ENCODE measurements around the gene AP2B1.

AP2B1 gene

DNA sequence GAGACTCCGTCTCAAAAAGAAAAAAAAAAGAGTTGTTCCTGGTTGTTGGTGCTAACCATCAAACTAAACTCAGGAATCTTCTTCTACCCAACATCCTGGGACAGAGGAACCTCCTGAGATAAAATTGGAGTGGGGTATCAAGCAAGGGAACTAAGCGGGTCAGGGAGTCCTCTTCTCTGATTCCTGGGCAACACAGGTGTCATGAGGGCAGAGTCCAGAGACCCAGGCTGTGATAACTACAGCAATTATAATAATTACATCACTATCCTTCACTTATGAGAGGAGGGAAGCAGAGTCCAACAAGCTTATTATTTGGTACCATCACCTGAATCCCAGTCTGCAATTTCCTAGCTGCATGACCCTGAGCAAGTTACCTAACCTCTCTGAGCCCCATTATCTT lies 181.7 kb downstream of the AP2B1 start:
- no peaks in the 10 kb centered on the region; the same call in 1 of the 2 replicates for H3K4me1 ChIP-seq (ENCODE audit: control insufficient read depth, insufficient read depth, low read length)
- H3K36me3 ChIP-seq (ENCODE audit: control insufficient read depth in 2 of 2, insufficient read depth in 1 of 2, low read length in 2 of 2): no peaks in the 10 kb centered on the region
- H3K27ac ChIP-seq (ENCODE audit: extremely low read depth, low read depth, low read length): no peak overlapping the region
- CTCF ChIA-PET: interaction anchor here (0.6 to 6.2 kb wide), 9 partner anchors 14 to 146 kb away, joined by 3 to 53 read pairs (median 4); partner anchors contain the start of gene TAF15
- H3K4me3 ChIP-seq (ENCODE audit: low read depth, low read length): no peak overlapping the region
- TF ChIP-seq ZNF140 (tag by site-specific recombination; IDR thresholded peaks at IDR 0.05) (no peak), ZNF112 (tag by site-specific recombination; IDR thresholded peaks at IDR 0.05) (no peak), ZNF529 (tag by site-specific recombination; IDR thresholded peaks at IDR 0.05; ENCODE audit: insufficient replicate concordance) (no peak), KLF1 (tag by site-specific recombination; IDR thresholded peaks at IDR 0.05) (no peak), ZNF24 (tag by site-specific recombination; IDR thresholded peaks at IDR 0.05) (no peak), HOXA7 (CRISPR knock-in tag; IDR thresholded peaks at IDR 0.05; ENCODE audit: borderline replicate concordance) (no peak), ZNF292 (tag by site-specific recombination; IDR thresholded peaks at IDR 0.05; ENCODE audit: borderline replicate concordance, low read depth) (no peak), ZNF747 (tag by site-specific recombination; IDR thresholded peaks at IDR 0.05) (no peak), ZFP41 (tag by site-specific recombination; IDR thresholded peaks at IDR 0.05; ENCODE audit: borderline replicate concordance) (no peak), ZNF555 (tag by site-specific recombination; conservative IDR thresholded peaks at IDR 0.05) (no peak), ZNF623 (tag by site-specific recombination; IDR thresholded peaks at IDR 0.05) (no peak)
- TF ChIP-seq, protein P1, sequence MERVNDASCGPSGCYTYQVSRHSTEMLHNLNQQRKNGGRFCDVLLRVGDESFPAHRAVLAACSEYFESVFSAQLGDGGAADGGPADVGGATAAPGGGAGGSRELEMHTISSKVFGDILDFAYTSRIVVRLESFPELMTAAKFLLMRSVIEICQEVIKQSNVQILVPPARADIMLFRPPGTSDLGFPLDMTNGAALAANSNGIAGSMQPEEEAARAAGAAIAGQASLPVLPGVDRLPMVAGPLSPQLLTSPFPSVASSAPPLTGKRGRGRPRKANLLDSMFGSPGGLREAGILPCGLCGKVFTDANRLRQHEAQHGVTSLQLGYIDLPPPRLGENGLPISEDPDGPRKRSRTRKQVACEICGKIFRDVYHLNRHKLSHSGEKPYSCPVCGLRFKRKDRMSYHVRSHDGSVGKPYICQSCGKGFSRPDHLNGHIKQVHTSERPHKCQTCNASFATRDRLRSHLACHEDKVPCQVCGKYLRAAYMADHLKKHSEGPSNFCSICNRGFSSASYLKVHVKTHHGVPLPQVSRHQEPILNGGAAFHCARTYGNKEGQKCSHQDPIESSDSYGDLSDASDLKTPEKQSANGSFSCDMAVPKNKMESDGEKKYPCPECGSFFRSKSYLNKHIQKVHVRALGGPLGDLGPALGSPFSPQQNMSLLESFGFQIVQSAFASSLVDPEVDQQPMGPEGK (tag by site-specific recombination; IDR thresholded peaks at IDR 0.05): no peak
- TF ChIP-seq, protein P2, sequence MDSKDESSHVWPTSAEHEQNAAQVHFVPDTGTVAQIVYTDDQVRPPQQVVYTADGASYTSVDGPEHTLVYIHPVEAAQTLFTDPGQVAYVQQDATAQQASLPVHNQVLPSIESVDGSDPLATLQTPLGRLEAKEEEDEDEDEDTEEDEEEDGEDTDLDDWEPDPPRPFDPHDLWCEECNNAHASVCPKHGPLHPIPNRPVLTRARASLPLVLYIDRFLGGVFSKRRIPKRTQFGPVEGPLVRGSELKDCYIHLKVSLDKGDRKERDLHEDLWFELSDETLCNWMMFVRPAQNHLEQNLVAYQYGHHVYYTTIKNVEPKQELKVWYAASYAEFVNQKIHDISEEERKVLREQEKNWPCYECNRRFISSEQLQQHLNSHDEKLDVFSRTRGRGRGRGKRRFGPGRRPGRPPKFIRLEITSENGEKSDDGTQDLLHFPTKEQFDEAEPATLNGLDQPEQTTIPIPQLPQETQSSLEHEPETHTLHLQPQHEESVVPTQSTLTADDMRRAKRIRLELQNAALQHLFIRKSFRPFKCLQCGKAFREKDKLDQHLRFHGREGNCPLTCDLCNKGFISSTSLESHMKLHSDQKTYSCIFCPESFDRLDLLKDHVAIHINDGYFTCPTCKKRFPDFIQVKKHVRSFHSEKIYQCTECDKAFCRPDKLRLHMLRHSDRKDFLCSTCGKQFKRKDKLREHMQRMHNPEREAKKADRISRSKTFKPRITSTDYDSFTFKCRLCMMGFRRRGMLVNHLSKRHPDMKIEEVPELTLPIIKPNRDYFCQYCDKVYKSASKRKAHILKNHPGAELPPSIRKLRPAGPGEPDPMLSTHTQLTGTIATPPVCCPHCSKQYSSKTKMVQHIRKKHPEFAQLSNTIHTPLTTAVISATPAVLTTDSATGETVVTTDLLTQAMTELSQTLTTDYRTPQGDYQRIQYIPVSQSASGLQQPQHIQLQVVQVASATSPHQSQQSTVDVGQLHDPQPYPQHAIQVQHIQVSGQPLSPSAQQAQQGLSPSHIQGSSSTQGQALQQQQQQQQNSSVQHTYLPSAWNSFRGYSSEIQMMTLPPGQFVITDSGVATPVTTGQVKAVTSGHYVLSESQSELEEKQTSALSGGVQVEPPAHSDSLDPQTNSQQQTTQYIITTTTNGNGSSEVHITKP (tag by site-specific recombination; IDR thresholded peaks at IDR 0.05): no peak
- TF ChIP-seq, protein P3, sequence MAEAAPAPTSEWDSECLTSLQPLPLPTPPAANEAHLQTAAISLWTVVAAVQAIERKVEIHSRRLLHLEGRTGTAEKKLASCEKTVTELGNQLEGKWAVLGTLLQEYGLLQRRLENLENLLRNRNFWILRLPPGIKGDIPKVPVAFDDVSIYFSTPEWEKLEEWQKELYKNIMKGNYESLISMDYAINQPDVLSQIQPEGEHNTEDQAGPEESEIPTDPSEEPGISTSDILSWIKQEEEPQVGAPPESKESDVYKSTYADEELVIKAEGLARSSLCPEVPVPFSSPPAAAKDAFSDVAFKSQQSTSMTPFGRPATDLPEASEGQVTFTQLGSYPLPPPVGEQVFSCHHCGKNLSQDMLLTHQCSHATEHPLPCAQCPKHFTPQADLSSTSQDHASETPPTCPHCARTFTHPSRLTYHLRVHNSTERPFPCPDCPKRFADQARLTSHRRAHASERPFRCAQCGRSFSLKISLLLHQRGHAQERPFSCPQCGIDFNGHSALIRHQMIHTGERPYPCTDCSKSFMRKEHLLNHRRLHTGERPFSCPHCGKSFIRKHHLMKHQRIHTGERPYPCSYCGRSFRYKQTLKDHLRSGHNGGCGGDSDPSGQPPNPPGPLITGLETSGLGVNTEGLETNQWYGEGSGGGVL (tag by site-specific recombination; IDR thresholded peaks at IDR 0.05): no peak
- TF ChIP-seq, protein P4, sequence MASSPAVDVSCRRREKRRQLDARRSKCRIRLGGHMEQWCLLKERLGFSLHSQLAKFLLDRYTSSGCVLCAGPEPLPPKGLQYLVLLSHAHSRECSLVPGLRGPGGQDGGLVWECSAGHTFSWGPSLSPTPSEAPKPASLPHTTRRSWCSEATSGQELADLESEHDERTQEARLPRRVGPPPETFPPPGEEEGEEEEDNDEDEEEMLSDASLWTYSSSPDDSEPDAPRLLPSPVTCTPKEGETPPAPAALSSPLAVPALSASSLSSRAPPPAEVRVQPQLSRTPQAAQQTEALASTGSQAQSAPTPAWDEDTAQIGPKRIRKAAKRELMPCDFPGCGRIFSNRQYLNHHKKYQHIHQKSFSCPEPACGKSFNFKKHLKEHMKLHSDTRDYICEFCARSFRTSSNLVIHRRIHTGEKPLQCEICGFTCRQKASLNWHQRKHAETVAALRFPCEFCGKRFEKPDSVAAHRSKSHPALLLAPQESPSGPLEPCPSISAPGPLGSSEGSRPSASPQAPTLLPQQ (tag by site-specific recombination; IDR thresholded peaks at IDR 0.05): no peak
- TF ChIP-seq, protein P5, sequence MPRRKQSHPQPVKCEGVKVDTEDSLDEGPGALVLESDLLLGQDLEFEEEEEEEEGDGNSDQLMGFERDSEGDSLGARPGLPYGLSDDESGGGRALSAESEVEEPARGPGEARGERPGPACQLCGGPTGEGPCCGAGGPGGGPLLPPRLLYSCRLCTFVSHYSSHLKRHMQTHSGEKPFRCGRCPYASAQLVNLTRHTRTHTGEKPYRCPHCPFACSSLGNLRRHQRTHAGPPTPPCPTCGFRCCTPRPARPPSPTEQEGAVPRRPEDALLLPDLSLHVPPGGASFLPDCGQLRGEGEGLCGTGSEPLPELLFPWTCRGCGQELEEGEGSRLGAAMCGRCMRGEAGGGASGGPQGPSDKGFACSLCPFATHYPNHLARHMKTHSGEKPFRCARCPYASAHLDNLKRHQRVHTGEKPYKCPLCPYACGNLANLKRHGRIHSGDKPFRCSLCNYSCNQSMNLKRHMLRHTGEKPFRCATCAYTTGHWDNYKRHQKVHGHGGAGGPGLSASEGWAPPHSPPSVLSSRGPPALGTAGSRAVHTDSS (tag by site-specific recombination; IDR thresholded peaks at IDR 0.05): no peak
- no peaks in the 10 kb centered on the region for H3K9me3 ChIP-seq (ENCODE audit: control insufficient read depth, insufficient read depth, low read depth, low read length)
- POLR2A ChIA-PET: interaction anchor here (1.3 to 1.5 kb wide), 2 partner anchors 18 to 40 kb away, joined by 5 to 7 read pairs; partner anchors contain the start of gene TAF15
